Naive thymus-derived CD8-positive, alpha-beta T cell (primary cell): ENCODE measurements around the gene ERCC3. TPM values are rescaled to one million over a fixed set of nuclear protein-coding genes. Genes with fewer than 3 reads are reported as not detected.
"Not testable (repeated sequence)": the region's sequence is repeated elsewhere in the genome, so short reads cannot be mapped to it uniquely, and the experiment has no call there.

Experiments used
- ATAC-seq, 2 donors: fragments of 150-1000 bp; cut with Tn5 transposase in 1 of 2; sonication (Bioruptor Pico), chemical (Tn5 transposase) in 1 of 2; 1 replicate in 1 of 2; 2 replicates in 1 of 2; pipeline ENCODE4 v1.10.0; 2021; ENCODE audit warnings: mild to moderate bottlenecking in 2 of 2, moderate library complexity in 2 of 2
- POLR2A ChIA-PET: fragments of 350-600 bp; sonication (Branson Sonifier 250); formaldehyde crosslinking; loops from one replicate; lab custom pipeline; 2021; ENCODE audit warnings: antibody characterized with exemption; lab: Charles Lee
- DNase-seq, 10 donors: peaks; one replicate each; pipeline versions ENCODE4 v3.0.0 to v3.0.0-alpha.2; 2020 to 2022
- H3K27ac Mint-ChIP-seq, 10 donors: one replicate each; pipeline ENCODE4 v1.8.0; 2020 to 2022; ENCODE audit warnings: mild to moderate bottlenecking in 10 of 10, mixed read lengths in 10 of 10, moderate library complexity in 4 of 10, inconsistent platforms in 1 of 10
- H3K27me3 Mint-ChIP-seq, 5 donors: one replicate each; pipeline ENCODE4 v1.8.0; 2021 to 2022; ENCODE audit warnings: mixed read lengths in 5 of 5
- H3K36me3 Mint-ChIP-seq, 3 donors: one replicate each; pipeline ENCODE4 v1.8.0; 2020 to 2022; ENCODE audit warnings: mixed read lengths in 3 of 3, mild to moderate bottlenecking in 2 of 3, inconsistent platforms in 1 of 3
- H3K4me1 Mint-ChIP-seq, 4 donors: one replicate each; pipeline ENCODE4 v1.8.0; 2021 to 2022; ENCODE audit warnings: mixed read lengths in 4 of 4
- H3K4me3 Mint-ChIP-seq, 10 donors: one replicate each; pipeline ENCODE4 v1.8.0; 2020 to 2022; ENCODE audit warnings: mild to moderate bottlenecking in 10 of 10, mixed read lengths in 10 of 10, moderate library complexity in 6 of 10, inconsistent platforms in 1 of 10
- H3K9me3 Mint-ChIP-seq, 9 donors: one replicate each; pipeline ENCODE4 v1.8.0; 2020 to 2022; ENCODE audit warnings: mixed read lengths in 9 of 9, mild to moderate bottlenecking in 3 of 9, inconsistent platforms in 1 of 9, moderate library complexity in 1 of 9
- polyA plus RNA-seq, 3 donors: library from polyadenylated mRNA; unstranded; fragments of 300-500 nt; fragmentation: Illumina TruSeq; gene quantifications; one replicate each; pipeline ENCODE4 v1.2.3, GENCODE V29; 2021
- total RNA-seq, 8 experiments: library from RNA in 2 of 8; stranded (reverse) in 2 of 8; gene quantifications; one replicate each; pipeline ENCODE4 v1.2.3 and lab custom pipeline; 2021 to 2026

Gene ERCC3
- total and polyA plus RNA-seq, 5 experiments from 2014 or later: 17.0 to 65.8 (median 27.2) TPM

- ATAC-seq (no peak), DNase-seq (no peak)
- POLR2A ChIA-PET: no interaction called here
- Mint-ChIP-seq H3K4me1 (peaks cover 0 to 11% (median 9%) of the 10 kb centered on the region in 4 donors), H3K27me3 (no peaks in the 10 kb centered on the region), H3K36me3 (peaks cover 5 to 99% (median 36%) of the 10 kb centered on the region in 3 donors), H3K27ac (peak overlapping the region in 3 of 10 donors; percentile 21 to 69 (median 58)), H3K9me3 (no peaks in the 10 kb centered on the region), H3K4me3 (no peak overlapping the region)
Observed at GRCh38 chr2:127275789-127276188, 18.2 kb downstream of the ERCC3 start.

GRCh38 chr2:127275356-127275755 is 18.6 kb downstream of the ERCC3 start:
- no peak overlapping the region for H3K4me3 Mint-ChIP-seq
- no peaks in the 10 kb centered on the region for H3K9me3 Mint-ChIP-seq
- peak overlapping the region in 3 of 10 donors; percentile 8 to 58 (median 49) for H3K27ac Mint-ChIP-seq
- ATAC-seq: no peak
- H3K4me1 Mint-ChIP-seq: peaks cover 0 to 11% (median 9%) of the 10 kb centered on the region in 4 donors
- no peaks in the 10 kb centered on the region for H3K27me3 Mint-ChIP-seq
- peaks cover 5 to 99% (median 35%) of the 10 kb centered on the region in 3 donors for H3K36me3 Mint-ChIP-seq
- POLR2A ChIA-PET: no interaction called here
- no peak for DNase-seq

GRCh38 chr2:127270663-127271062 is 23.3 kb downstream of the ERCC3 start:
- Mint-ChIP-seq H3K27me3 (no peaks in the 10 kb centered on the region), H3K36me3 (peaks cover 16 to 90% (median 43%) of the 10 kb centered on the region in 3 donors), H3K27ac (peak overlapping the region in 3 of 10 donors; percentile 21 to 52 (median 47)), H3K9me3 (no peaks in the 10 kb centered on the region), H3K4me1 (peaks cover 0 to 9% (median 2%) of the 10 kb centered on the region in 4 donors), H3K4me3 (no peak overlapping the region)
- ATAC-seq (no peak), DNase-seq (no peak)
- POLR2A ChIA-PET: no interaction called here

GRCh38 chr2:127261804-127262406 is 32.0 kb downstream of the ERCC3 start:
- Mint-ChIP-seq H3K9me3 (no peaks in the 10 kb centered on the region), H3K36me3 (peaks cover 3 to 88% (median 40%) of the 10 kb centered on the region in 3 donors), H3K27ac (no peak overlapping the region), H3K4me1 (peaks cover 0 to 5% (median 3%) of the 10 kb centered on the region in 4 donors), H3K4me3 (no peak overlapping the region), H3K27me3 (no peaks in the 10 kb centered on the region)
- ATAC-seq (no peak), DNase-seq (no peak)
- POLR2A ChIA-PET: no interaction called here

- Mint-ChIP-seq H3K4me1 (peaks cover 2 to 19% (median 8%) of the 10 kb centered on the region in 4 donors), H3K27me3 (no peaks in the 10 kb centered on the region), H3K27ac (peak overlapping the region in 3 of 10 donors; percentile 31 to 89 (median 78)), H3K4me3 (no peak overlapping the region), H3K36me3 (peaks cover 4 to 83% (median 37%) of the 10 kb centered on the region in 3 donors), H3K9me3 (no peaks in the 10 kb centered on the region)
- DNase-seq (no peak), ATAC-seq (no peak)
- POLR2A ChIA-PET: no interaction called here
Observed at GRCh38 chr2:127259355-127259754, 34.6 kb downstream of the ERCC3 start.

GRCh38 chr2:127256866-127257265 is 37.1 kb downstream of the ERCC3 start:
- POLR2A ChIA-PET: no interaction called here
- H3K36me3 Mint-ChIP-seq: peaks cover 4 to 72% (median 39%) of the 10 kb centered on the region in 3 donors
- H3K9me3 Mint-ChIP-seq: no peaks in the 10 kb centered on the region
- no peak overlapping the region for H3K4me3 Mint-ChIP-seq
- no peaks in the 10 kb centered on the region for H3K27me3 Mint-ChIP-seq
- ATAC-seq (no peak), DNase-seq (no peak)
- peaks cover 2 to 20% (median 8%) of the 10 kb centered on the region in 4 donors for H3K4me1 Mint-ChIP-seq
- H3K27ac Mint-ChIP-seq: peak overlapping the region in 2 of 10 donors; percentile 34 to 54

- POLR2A ChIA-PET: no interaction called here
Observed at GRCh38 chr2:127256381-127256780, 37.6 kb downstream of the ERCC3 start.

GRCh38 chr2:127255721-127256120 is 38.2 kb downstream of the ERCC3 start:
- H3K4me3 Mint-ChIP-seq: no peak overlapping the region
- H3K27me3 Mint-ChIP-seq: no peaks in the 10 kb centered on the region
- peaks cover 4 to 70% (median 42%) of the 10 kb centered on the region in 3 donors for H3K36me3 Mint-ChIP-seq
- POLR2A ChIA-PET: no interaction called here
- H3K9me3 Mint-ChIP-seq: no peaks in the 10 kb centered on the region
- no peak for ATAC-seq
- DNase-seq: no peak
- H3K4me1 Mint-ChIP-seq: peaks cover 2 to 20% (median 8%) of the 10 kb centered on the region in 4 donors
- peak overlapping the region in 2 of 10 donors; percentile 8 to 15 for H3K27ac Mint-ChIP-seq

More at GRCh38 chr2:127256381-127256780, 37.6 kb downstream of the ERCC3 start:
- H3K27me3 Mint-ChIP-seq: no peaks in the 10 kb centered on the region
- H3K4me1 Mint-ChIP-seq: peaks cover 2 to 20% (median 8%) of the 10 kb centered on the region in 4 donors
- H3K9me3 Mint-ChIP-seq: no peaks in the 10 kb centered on the region
- H3K4me3 Mint-ChIP-seq: no peak overlapping the region
- peak overlapping the region in 3 of 10 donors; percentile 18 to 60 (median 43) for H3K27ac Mint-ChIP-seq
- peaks cover 4 to 72% (median 44%) of the 10 kb centered on the region in 3 donors for H3K36me3 Mint-ChIP-seq
- ATAC-seq: no peak
- DNase-seq: no peak

- Mint-ChIP-seq H3K36me3 (peaks cover 4 to 68% (median 37%) of the 10 kb centered on the region in 3 donors), H3K4me1 (peaks cover 2 to 20% (median 8%) of the 10 kb centered on the region in 4 donors), H3K4me3 (no peak overlapping the region), H3K27ac (peak overlapping the region in 7 of 10 donors; percentile 8 to 72 (median 54)), H3K27me3 (no peaks in the 10 kb centered on the region), H3K9me3 (no peaks in the 10 kb centered on the region)
- POLR2A ChIA-PET: no interaction called here
- ATAC-seq (no peak), DNase-seq (no peak)
Observed at GRCh38 chr2:127255146-127255545, 38.8 kb downstream of the ERCC3 start.

GRCh38 chr2:127254386-127254981 is 39.5 kb downstream of the ERCC3 start:
- DNase-seq: no peak
- peaks cover 2 to 19% (median 8%) of the 10 kb centered on the region in 4 donors for H3K4me1 Mint-ChIP-seq
- POLR2A ChIA-PET: no interaction called here
- H3K27ac Mint-ChIP-seq: peak overlapping the region in 4 of 10 donors; percentile 43 to 81 (median 62)
- peaks cover 4 to 61% (median 33%) of the 10 kb centered on the region in 3 donors for H3K36me3 Mint-ChIP-seq
- no peak overlapping the region for H3K4me3 Mint-ChIP-seq
- ATAC-seq: no peak
- no peaks in the 10 kb centered on the region for H3K9me3 Mint-ChIP-seq
- H3K27me3 Mint-ChIP-seq: no peaks in the 10 kb centered on the region

GRCh38 chr2:127241184-127241583 is 52.8 kb downstream of the ERCC3 start:
- ATAC-seq, H3K27me3 Mint-ChIP-seq, H3K4me1 Mint-ChIP-seq, H3K27ac Mint-ChIP-seq, DNase-seq, H3K4me3 Mint-ChIP-seq, POLR2A ChIA-PET: not testable (repeated sequence)
- Mint-ChIP-seq H3K9me3 (peaks cover 2 to 38% (median 20%) of the 10 kb centered on the region in 9 donors), H3K36me3 (peaks cover 3 to 40% (median 39%) of the 10 kb centered on the region in 3 donors)

GRCh38 chr2:127239395-127239794 is 54.5 kb downstream of the ERCC3 start:
- POLR2A ChIA-PET: no interaction called here
- H3K27ac Mint-ChIP-seq: no peak overlapping the region
- no peaks in the 10 kb centered on the region for H3K4me1 Mint-ChIP-seq
- ATAC-seq (no peak), DNase-seq (no peak)
- peaks cover 0 to 1% (median 0%) of the 10 kb centered on the region in 5 donors for H3K27me3 Mint-ChIP-seq
- H3K9me3 Mint-ChIP-seq: peaks cover 2 to 38% (median 20%) of the 10 kb centered on the region in 9 donors
- H3K4me3 Mint-ChIP-seq: no peak overlapping the region
- H3K36me3 Mint-ChIP-seq: peaks cover 3 to 41% (median 39%) of the 10 kb centered on the region in 3 donors

- ATAC-seq, POLR2A ChIA-PET, H3K27me3 Mint-ChIP-seq, H3K27ac Mint-ChIP-seq, H3K4me1 Mint-ChIP-seq, H3K4me3 Mint-ChIP-seq, DNase-seq: not testable (repeated sequence)
- Mint-ChIP-seq H3K36me3 (peaks cover 3 to 43% (median 39%) of the 10 kb centered on the region in 3 donors), H3K9me3 (peaks cover 2 to 38% (median 20%) of the 10 kb centered on the region in 9 donors)
Observed at GRCh38 chr2:127237768-127238167, 56.2 kb downstream of the ERCC3 start.
